Medulla oblongata (tissue), 1 donor: ENCODE results near the gene SLC26A9.
"Not testable (repeated sequence)": the region's sequence is repeated elsewhere in the genome, so short reads cannot be mapped to it uniquely, and the experiment has no call there.

ENCODE experiments used
- DNase-seq: peaks from one replicate; pipeline ENCODE4 v3.0.0-alpha.2; 2015; ENCODE audit errors: extremely low spot score

Gene SLC26A9

DNA sequence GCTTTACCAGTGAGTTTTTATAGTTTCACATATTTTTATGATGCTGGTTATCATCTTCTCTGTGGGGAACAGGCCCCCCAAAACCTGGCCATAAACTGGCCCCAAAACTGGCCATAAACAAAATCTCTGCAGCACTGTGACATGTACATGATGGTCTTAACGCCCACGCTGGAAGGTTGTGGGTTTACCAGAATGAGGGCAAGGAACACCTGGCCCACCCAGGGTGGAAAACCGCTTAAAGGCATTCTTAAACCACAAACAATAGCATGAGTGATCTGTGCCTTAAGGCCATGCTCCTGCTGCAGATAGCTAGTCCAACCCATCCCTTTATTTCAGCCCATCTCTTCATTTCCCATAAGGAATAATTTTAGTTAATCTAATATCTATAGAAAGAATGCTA lies 52.6 kb downstream of the SLC26A9 start:
- not testable (repeated sequence) for DNase-seq

DNA sequence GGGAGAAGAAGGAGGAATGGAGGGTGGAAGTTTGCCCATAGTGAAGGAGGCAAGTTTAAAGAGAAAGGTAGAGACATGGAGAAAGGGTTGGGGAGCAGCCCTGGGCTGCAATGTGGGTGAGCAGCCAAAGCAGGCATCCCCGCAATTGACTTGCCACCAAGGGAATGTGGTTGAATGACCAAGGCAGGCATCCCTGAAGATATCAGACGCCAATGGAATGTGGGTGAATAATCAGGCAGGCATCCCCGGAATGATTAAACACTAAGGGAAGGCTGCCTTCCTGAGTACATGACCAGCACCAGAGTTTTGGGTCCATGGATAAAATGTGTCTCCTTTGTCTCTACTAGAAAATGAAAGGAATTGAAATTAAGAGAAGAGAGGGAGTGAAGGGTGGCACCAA lies 53.5 kb downstream of the SLC26A9 start:
- not testable (repeated sequence) for DNase-seq

DNA sequence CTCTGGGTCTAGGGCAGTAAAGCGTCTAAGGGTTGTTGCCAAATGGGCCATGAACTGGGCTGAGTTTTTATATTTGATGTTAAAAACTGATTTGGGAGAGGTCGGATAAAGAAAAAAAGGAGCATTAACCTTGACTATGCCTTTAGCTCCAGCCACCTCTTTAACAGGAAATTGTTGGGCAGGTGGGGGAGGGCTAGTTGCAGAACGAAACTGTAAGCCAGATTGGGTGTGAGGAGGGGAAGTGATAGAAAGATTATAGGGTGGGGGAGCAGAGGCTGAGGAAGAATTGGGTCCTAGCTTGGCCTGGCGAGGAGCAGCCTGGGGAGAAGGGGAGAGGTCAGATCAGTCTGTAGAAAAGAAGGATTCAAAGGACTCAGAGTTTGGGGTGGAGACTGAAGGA lies 54.2 kb downstream of the SLC26A9 start:
- DNase-seq: not testable (repeated sequence)

DNA sequence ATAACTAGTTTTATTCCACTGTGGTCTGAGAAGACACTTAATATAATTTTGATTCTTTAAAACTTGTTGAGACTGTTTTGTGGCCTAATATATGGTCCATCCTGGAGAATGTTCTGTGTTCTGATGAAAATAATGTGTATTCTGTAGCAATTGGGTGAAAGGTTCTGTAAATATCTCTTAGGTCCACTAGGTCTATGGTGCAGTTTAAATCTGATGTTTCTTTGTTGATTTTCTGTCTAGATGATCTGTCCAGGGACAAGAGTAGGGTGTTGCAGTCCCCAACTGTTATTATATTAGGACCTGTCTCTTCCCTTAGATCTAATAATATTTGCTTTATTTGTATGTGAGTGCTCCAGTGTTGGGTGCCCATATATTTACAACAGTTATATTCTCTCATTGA lies 59.5 kb downstream of the SLC26A9 start:
- no peak for DNase-seq

DNA sequence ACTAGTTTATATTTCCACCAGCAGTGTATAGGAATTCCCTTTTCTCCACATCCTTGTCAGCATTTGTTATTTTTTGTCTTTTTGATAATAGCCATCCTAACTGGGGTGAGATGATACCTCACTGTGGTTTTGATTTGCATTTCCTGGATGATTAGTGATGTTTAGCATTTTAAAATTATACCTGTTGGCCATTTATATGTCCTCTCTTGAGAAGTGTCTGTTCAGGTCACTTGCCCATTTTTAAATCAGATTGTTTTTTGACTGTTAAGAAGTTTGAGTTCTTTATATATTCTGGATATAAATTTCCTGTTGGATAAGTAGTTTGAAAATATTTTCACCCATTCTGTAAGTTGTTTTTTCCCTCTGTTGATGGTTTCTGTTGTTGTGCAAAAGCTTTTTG lies 62.3 kb downstream of the SLC26A9 start:
- no peak for DNase-seq

DNA sequence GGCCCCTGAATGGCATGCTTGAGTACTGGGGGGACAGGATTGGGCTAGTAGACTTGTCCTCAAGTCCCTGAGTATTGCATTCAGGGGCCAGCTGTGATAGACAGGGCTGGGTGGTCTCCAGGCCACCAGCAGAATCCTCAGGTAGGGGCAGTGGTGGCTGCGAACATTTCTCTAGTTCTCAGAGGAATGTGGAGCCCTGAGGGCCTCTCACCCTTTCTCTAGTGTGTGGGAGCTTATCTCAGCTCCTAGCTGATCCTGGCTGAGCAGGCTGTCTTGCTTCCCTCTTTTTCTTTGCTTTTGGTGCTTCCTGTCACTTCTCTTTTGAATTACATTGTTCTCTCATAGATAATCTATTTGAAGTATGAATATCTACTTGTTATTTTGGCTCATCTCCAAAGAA lies 63.3 kb downstream of the SLC26A9 start:
- DNase-seq: no peak

DNA sequence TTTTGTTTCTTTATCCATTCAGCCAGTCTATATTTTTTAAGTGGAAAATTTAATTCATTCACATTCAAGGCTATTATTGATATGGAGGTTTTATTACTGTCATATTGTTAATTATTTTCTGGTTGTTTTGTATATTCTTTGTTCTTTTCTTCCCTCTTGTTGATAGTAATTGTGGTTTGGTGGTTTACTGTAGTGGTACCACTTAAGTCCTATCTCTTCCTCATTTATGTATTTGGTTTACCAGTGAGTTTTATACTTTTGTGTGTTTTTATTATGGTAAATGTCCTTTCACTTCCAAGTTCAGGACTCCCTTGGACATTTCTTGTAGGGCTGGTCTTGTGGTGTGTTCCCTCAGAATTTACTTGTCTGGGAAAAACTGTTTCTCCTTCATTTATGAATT lies 65.2 kb downstream of the SLC26A9 start:
- DNase-seq: no peak

DNA sequence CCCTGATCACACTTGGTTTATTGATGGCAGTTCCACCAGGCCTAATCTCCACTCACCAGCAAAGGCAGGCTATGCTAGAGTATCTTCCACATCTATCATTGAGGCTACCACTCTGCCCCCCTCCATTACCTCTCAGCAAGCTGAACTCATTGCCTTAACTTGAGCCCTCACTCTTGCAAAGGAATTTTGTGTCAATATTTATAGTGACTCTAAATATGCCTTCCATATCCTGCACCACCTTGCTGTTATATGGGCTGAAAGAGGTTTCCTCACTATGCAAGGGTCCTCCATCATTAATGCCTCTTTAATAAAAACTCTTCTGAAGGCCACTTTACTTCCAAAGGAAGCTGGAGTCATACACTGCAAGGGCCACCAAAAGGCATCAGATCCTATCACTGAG lies 70.1 kb downstream of the SLC26A9 start:
- DNase-seq: not testable (repeated sequence)

DNA sequence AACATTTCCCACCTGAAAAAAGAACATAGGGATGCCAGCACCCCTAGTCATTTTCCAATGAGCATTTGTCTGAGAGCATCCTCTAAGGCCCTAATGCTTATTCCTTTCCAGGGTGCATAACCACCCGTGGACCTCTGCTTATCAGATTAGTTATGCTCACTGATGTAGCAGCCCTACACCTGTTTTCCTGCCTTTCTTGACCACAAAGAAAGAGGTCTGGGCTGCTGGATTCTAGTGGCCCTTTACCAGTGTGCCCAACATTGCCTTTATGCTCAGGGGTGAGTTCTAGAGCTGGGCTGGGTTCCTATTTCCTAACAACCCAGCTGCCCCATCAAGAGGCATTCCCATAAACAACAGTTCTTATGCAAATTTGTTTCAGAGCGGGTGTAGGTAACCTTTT lies 73.0 kb downstream of the SLC26A9 start:
- no peak for DNase-seq
